ENCODE data around the gene RTN4RL1. TPM values are rescaled to one million over a fixed set of nuclear protein-coding genes. Genes with fewer than 3 reads are reported as not detected.
A peak's percentile ranks its signal among the peaks of the same experiment; 100 is the strongest.

The RTN4RL1 gene
- total RNA-seq, 4 donors from 2014 or later = 0.50 to 0.86 (median 0.67) TPM

GRCh38 chr17:2054512-2055291 is 29.6 kb upstream of the RTN4RL1 start, which contains the start of gene HIC1:
HIC1 (plus strand) TSS chr17:2055103; CDS start chr17:2056691, 1,588 bp downstream.
- H3K9me3 ChIP-seq = no peaks in the 10 kb centered on the region
- intact Hi-C loops (cut with DNase I) = loop anchor here (5.0 kb wide), 2 partner anchors 123 to 298 kb away; no protein-coding TSS in a partner anchor
- H3K27me3 ChIP-seq = peaks cover 0 to 43% (median 0%) of the 10 kb centered on the region in 4 donors
- 8% methylated on average over 7 of the region's 72 CpGs for WGBS
- peak; percentile 94 for DNase-seq (ENCODE audit: extremely low spot score)
- peaks cover 3 to 23% (median 8%) of the 10 kb centered on the region in 4 donors for H3K36me3 ChIP-seq
- H3K27ac ChIP-seq (replicated peaks in 1 of 4) = peak within 1 kb of the TSS; percentile 90 to 97 (median 92)
- H3K4me3 ChIP-seq = peak within 1 kb of the TSS; percentile 66 to 84 (median 72)
- TF ChIP-seq POLR2AphosphoS5 (IDR thresholded peaks at IDR 0.05) (peak; percentile 85 to 87), CTCF (IDR thresholded peaks at IDR 0.05) (peak in 2 of 3 experiments; percentile 96 to 98), POLR2A (IDR thresholded peaks at IDR 0.05; ENCODE audit: low read depth) (peak; percentile 45), EP300 (IDR thresholded peaks at IDR 0.05) (no peak)
- H3K4me1 ChIP-seq = peaks cover 54 to 86% (median 81%) of the 10 kb centered on the region in 4 donors

GRCh38 chr17:2054262-2054511 is 29.1 kb upstream of the RTN4RL1 start:
- DNase-seq (ENCODE audit: extremely low spot score) = no peak
- Histone ChIP-seq H3K27ac (replicated peaks in 1 of 4) (peak overlapping the region; percentile 90 to 97 (median 92)), H3K9me3 (no peaks in the 10 kb centered on the region), H3K4me1 (peaks cover 53 to 86% (median 81%) of the 10 kb centered on the region in 4 donors), H3K4me3 (peak overlapping the region; percentile 66 to 84 (median 72)), H3K36me3 (peaks cover 0 to 20% (median 5%) of the 10 kb centered on the region in 4 donors), H3K27me3 (peaks cover 0 to 43% (median 0%) of the 10 kb centered on the region in 4 donors)
- TF ChIP-seq EP300 (IDR thresholded peaks at IDR 0.05) = no peak
- no peak for TF ChIP-seq POLR2A (IDR thresholded peaks at IDR 0.05; ENCODE audit: low read depth)
- TF ChIP-seq POLR2AphosphoS5 (IDR thresholded peaks at IDR 0.05) = no peak
- TF ChIP-seq CTCF (IDR thresholded peaks at IDR 0.05) = no peak
- 3% methylated on average over 6 of the region's 16 CpGs for WGBS
- intact Hi-C loops (cut with DNase I) = loop anchor here (5.0 kb wide), 1 partner anchor 298 kb away; no protein-coding TSS in a partner anchor

GRCh38 chr17:2053380-2054261 is 28.5 kb upstream of the RTN4RL1 start:
- intact Hi-C loops (cut with DNase I) = loop anchor here (1.0 to 5.0 kb wide), 2 partner anchors 191 to 299 kb away; no protein-coding TSS in a partner anchor
- Histone ChIP-seq H3K27me3 (peaks cover 0 to 43% (median 0%) of the 10 kb centered on the region in 4 donors), H3K9me3 (no peaks in the 10 kb centered on the region), H3K27ac (replicated peaks in 1 of 4) (peak overlapping the region; percentile 90 to 97 (median 92)), H3K4me3 (peak overlapping the region; percentile 66 to 84 (median 72)), H3K4me1 (peaks cover 53 to 86% (median 81%) of the 10 kb centered on the region in 4 donors), H3K36me3 (peaks cover 0 to 17% (median 5%) of the 10 kb centered on the region in 4 donors)
- 42% methylated on average over 11 of the region's 84 CpGs for WGBS
- DNase-seq (ENCODE audit: extremely low spot score) = peak; percentile 95
- no peak for TF ChIP-seq EP300 (IDR thresholded peaks at IDR 0.05)
- no peak for TF ChIP-seq POLR2A (IDR thresholded peaks at IDR 0.05; ENCODE audit: low read depth)
- peak; percentile 34 to 53 for TF ChIP-seq POLR2AphosphoS5 (IDR thresholded peaks at IDR 0.05)
- TF ChIP-seq CTCF (IDR thresholded peaks at IDR 0.05) = peak; percentile 65 to 74 (median 72)

GRCh38 chr17:2051933-2052559 is 26.9 kb upstream of the RTN4RL1 start:
- no peaks in the 10 kb centered on the region for H3K9me3 ChIP-seq
- peaks cover 0 to 2% (median 0%) of the 10 kb centered on the region in 4 donors for H3K36me3 ChIP-seq
- H3K4me3 ChIP-seq = no peak overlapping the region
- WGBS = 70% methylated on average over 14 of the region's 14 CpGs
- H3K27me3 ChIP-seq = peaks cover 0 to 43% (median 0%) of the 10 kb centered on the region in 4 donors
- no peak for DNase-seq (ENCODE audit: extremely low spot score)
- peak overlapping the region in 3 of 4 donors; percentile 62 to 72 (median 67) for H3K27ac ChIP-seq (replicated peaks in 1 of 4)
- intact Hi-C loops (cut with DNase I) = loop anchor here (5.0 kb wide), 1 partner anchor 300 kb away; no protein-coding TSS in a partner anchor
- no peak for TF ChIP-seq CTCF (IDR thresholded peaks at IDR 0.05)
- no peak for TF ChIP-seq POLR2A (IDR thresholded peaks at IDR 0.05; ENCODE audit: low read depth)
- no peak for TF ChIP-seq POLR2AphosphoS5 (IDR thresholded peaks at IDR 0.05)
- TF ChIP-seq EP300 (IDR thresholded peaks at IDR 0.05) = no peak
- peaks cover 55 to 71% (median 67%) of the 10 kb centered on the region in 4 donors for H3K4me1 ChIP-seq

Measured in esophagus muscularis mucosa (tissue), 4 donors.